ENCODE measurements around the gene MRPL58. TPM values are rescaled to one million over a fixed set of nuclear protein-coding genes. Genes with fewer than 3 reads are reported as not detected.

Gene MRPL58
- total and polyA plus RNA-seq, 7 donors, result 50.4 to 80.6 (median 64.1) TPM

GRCh38 chr17:75059369-75060345 lies 47.2 kb downstream of the MRPL58 start:
- ATAC-seq (peak; percentile 80 to 91 (median 86)), DNase-seq (no peak)
- Histone ChIP-seq H3K9me3 (no peaks in the 10 kb centered on the region), H3K4me3 (peak overlapping the region; percentile 3), H3K36me3 (ENCODE audit: insufficient read depth in 1 of 2, low read depth in 1 of 2) (peaks cover 3 to 65% of the 10 kb centered on the region in 2 donors), H3K4me1 (peaks cover 10% of the 10 kb centered on the region), H3K27ac (peak overlapping the region; percentile 81), H3K27me3 (ENCODE audit: insufficient read depth in 3 of 3, low read length in 2 of 3) (no peaks in the 10 kb centered on the region)
- TF ChIP-seq CTCF (IDR thresholded peaks at IDR 0.05), result peak; percentile 45
- intact Hi-C loops (cut with DNase I), result no loop called here
- WGBS, 3 donors, result 32 to 46% (median 37%) methylated on average over 25 of the region's 25 CpGs

GRCh38 chr17:75060434-75061054 lies 48.1 kb downstream of the MRPL58 start:
- ATAC-seq (peak; percentile 81 to 94 (median 92)), DNase-seq (peak; percentile 55 to 81)
- TF ChIP-seq CTCF (IDR thresholded peaks at IDR 0.05), result no peak
- Histone ChIP-seq H3K27ac (peak overlapping the region; percentile 81), H3K4me3 (no peak overlapping the region), H3K36me3 (ENCODE audit: insufficient read depth in 1 of 2, low read depth in 1 of 2) (peaks cover 3 to 65% of the 10 kb centered on the region in 2 donors), H3K27me3 (ENCODE audit: insufficient read depth in 3 of 3, low read length in 2 of 3) (no peaks in the 10 kb centered on the region), H3K4me1 (peaks cover 10% of the 10 kb centered on the region), H3K9me3 (no peaks in the 10 kb centered on the region)
- WGBS, 3 donors, result 40 to 59% (median 42%) methylated on average over 26 of the region's 26 CpGs
- intact Hi-C loops (cut with DNase I), result no loop called here

- Histone ChIP-seq H3K36me3 (ENCODE audit: insufficient read depth in 1 of 2, low read depth in 1 of 2) (peaks cover 3 to 62% of the 10 kb centered on the region in 2 donors), H3K27me3 (ENCODE audit: insufficient read depth in 3 of 3, low read length in 2 of 3) (no peaks in the 10 kb centered on the region), H3K9me3 (no peaks in the 10 kb centered on the region), H3K4me3 (no peak overlapping the region), H3K4me1 (peaks cover 10% of the 10 kb centered on the region), H3K27ac (peak overlapping the region; percentile 81)
- DNase-seq (no peak), ATAC-seq (no peak)
- WGBS, 3 donors, result 93 to 96% (median 96%) methylated on average over 10 of the region's 10 CpGs
- intact Hi-C loops (cut with DNase I), result no loop called here
- no peak for TF ChIP-seq CTCF (IDR thresholded peaks at IDR 0.05)
Measured at GRCh38 chr17:75061055-75061438, 48.6 kb downstream of the MRPL58 start.

DNA sequence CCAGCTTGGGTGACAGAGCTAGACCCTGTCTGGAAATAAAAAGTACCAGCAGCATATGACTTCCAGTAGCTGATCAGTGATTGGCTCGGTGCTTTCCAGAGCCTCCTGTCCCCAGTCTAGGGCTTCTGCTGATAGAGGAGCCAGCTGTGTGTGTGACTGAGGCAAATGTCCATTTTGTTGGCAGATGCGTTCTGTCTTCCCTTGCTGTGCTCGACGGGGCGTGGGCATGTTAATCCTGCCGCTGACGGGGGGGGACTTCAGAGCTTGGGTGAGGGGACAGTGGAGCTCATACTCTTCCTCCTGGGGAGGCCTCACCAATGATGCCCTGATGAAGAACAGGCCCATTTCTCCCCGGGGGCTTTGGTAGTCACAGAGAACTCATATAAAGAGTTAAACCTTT lies 49.1 kb downstream of the MRPL58 start:
- no peak overlapping the region for H3K4me3 ChIP-seq
- H3K27ac ChIP-seq, result no peak overlapping the region
- intact Hi-C loops (cut with DNase I), result no loop called here
- peaks cover 10% of the 10 kb centered on the region for H3K4me1 ChIP-seq
- DNase-seq (no peak), ATAC-seq (no peak)
- peaks cover 3 to 57% of the 10 kb centered on the region in 2 donors for H3K36me3 ChIP-seq (ENCODE audit: insufficient read depth in 1 of 2, low read depth in 1 of 2)
- WGBS, 3 donors, result 83 to 88% (median 84%) methylated on average over 8 of the region's 8 CpGs
- no peak for TF ChIP-seq CTCF (IDR thresholded peaks at IDR 0.05)
- no peaks in the 10 kb centered on the region for H3K9me3 ChIP-seq
- H3K27me3 ChIP-seq (ENCODE audit: insufficient read depth in 3 of 3, low read length in 2 of 3), result no peaks in the 10 kb centered on the region
